ENCODE measurements around the gene SHC2.
A peak's percentile ranks its signal among the peaks of the same experiment; 100 is the strongest.

Gene SHC2

DNA sequence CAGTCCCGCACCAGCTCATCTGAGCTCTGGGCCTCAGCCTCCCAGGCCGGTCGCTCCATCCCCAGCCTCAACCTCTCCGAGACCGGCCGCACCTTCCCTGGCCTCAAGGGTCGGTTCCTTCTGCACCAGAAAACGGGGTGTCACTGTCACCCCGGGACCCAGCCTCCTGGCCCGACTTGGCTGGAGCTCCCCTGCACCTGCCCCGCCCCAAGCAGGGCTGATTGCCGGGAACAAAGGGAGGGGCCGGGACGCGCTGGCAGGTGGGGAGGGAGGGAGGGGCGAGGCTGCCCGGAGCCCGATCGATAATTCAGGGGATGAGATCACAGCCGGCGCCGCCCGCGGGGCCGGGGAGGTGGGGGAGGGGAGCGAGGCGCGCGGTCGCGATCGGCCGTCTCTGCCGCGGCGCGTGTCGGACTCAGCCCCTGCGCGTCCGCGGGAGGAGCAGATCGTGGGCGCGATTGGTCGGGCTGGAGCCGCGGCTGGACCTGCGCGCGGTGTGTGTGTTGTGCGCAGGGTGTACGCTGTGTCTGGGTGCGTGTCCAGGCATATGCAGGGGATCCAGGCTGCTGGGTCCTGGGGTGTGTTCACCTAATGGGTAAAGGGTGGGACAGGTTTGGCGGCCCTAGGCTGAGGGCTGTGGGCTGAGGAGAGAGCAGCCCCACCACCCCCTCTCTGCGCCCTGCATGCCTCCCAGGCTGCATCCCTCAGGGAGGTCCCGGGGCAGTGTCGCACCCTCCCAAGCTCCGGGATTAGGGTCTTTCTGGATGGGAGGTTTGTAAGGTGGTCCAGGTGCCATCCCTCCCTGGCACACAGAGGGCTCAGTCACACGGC, 1.1 kb upstream of the SHC2 start (continued):
- TF ChIP-seq ZSCAN4 (tag by site-specific recombination; IDR thresholded peaks at IDR 0.05) (no peak), ZBTB10 (tag by site-specific recombination; IDR thresholded peaks at IDR 0.05) (peak; percentile 95), ZFP3 (tag by site-specific recombination; IDR thresholded peaks at IDR 0.05; ENCODE audit: low read depth) (no peak), ZSCAN18 (tag by site-specific recombination; IDR thresholded peaks at IDR 0.05) (no peak), ZNF274 (IDR thresholded peaks at IDR 0.05; ENCODE audit: low read length) (no peak), ZNF274 (tag by site-specific recombination; IDR thresholded peaks at IDR 0.05; ENCODE audit: borderline replicate concordance) (no peak), ZNF707 (tag by site-specific recombination; IDR thresholded peaks at IDR 0.05) (no peak), ZNF138 (tag by site-specific recombination; IDR thresholded peaks at IDR 0.05; ENCODE audit: borderline replicate concordance) (no peak), HOXC10 (CRISPR knock-in tag; IDR thresholded peaks at IDR 0.05) (no peak), ZNF362 (tag by site-specific recombination; IDR thresholded peaks at IDR 0.05) (no peak), ZNF335 (tag by site-specific recombination; conservative IDR thresholded peaks at IDR 0.05) (peak; percentile 73)
- TF ChIP-seq, protein P1, sequence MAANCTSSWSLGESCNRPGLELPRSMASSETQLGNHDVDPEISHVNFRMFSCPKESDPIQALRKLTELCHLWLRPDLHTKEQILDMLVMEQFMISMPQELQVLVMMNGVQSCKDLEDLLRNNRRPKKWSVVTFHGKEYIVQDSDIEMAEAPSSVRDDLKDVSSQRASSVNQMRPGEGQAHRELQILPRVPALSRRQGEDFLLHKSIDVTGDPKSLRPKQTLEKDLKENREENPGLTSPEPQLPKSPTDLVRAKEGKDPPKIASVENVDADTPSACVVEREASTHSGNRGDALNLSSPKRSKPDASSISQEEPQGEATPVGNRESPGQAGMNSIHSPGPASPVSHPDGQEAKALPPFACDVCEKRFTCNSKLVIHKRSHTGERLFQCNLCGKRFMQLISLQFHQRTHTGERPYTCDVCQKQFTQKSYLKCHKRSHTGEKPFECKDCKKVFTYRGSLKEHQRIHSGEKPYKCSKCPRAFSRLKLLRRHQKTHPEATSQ (tag by site-specific recombination; IDR thresholded peaks at IDR 0.05): no peak
- TF ChIP-seq, protein P2, sequence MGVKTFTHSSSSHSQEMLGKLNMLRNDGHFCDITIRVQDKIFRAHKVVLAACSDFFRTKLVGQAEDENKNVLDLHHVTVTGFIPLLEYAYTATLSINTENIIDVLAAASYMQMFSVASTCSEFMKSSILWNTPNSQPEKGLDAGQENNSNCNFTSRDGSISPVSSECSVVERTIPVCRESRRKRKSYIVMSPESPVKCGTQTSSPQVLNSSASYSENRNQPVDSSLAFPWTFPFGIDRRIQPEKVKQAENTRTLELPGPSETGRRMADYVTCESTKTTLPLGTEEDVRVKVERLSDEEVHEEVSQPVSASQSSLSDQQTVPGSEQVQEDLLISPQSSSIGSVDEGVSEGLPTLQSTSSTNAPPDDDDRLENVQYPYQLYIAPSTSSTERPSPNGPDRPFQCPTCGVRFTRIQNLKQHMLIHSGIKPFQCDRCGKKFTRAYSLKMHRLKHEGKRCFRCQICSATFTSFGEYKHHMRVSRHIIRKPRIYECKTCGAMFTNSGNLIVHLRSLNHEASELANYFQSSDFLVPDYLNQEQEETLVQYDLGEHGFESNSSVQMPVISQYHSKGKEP (tag by site-specific recombination; IDR thresholded peaks at IDR 0.05): no peak
- TF ChIP-seq, protein P3, sequence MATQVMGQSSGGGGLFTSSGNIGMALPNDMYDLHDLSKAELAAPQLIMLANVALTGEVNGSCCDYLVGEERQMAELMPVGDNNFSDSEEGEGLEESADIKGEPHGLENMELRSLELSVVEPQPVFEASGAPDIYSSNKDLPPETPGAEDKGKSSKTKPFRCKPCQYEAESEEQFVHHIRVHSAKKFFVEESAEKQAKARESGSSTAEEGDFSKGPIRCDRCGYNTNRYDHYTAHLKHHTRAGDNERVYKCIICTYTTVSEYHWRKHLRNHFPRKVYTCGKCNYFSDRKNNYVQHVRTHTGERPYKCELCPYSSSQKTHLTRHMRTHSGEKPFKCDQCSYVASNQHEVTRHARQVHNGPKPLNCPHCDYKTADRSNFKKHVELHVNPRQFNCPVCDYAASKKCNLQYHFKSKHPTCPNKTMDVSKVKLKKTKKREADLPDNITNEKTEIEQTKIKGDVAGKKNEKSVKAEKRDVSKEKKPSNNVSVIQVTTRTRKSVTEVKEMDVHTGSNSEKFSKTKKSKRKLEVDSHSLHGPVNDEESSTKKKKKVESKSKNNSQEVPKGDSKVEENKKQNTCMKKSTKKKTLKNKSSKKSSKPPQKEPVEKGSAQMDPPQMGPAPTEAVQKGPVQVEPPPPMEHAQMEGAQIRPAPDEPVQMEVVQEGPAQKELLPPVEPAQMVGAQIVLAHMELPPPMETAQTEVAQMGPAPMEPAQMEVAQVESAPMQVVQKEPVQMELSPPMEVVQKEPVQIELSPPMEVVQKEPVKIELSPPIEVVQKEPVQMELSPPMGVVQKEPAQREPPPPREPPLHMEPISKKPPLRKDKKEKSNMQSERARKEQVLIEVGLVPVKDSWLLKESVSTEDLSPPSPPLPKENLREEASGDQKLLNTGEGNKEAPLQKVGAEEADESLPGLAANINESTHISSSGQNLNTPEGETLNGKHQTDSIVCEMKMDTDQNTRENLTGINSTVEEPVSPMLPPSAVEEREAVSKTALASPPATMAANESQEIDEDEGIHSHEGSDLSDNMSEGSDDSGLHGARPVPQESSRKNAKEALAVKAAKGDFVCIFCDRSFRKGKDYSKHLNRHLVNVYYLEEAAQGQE (tag by site-specific recombination; IDR thresholded peaks at IDR 0.05): no peak
- TF ChIP-seq, protein P4, sequence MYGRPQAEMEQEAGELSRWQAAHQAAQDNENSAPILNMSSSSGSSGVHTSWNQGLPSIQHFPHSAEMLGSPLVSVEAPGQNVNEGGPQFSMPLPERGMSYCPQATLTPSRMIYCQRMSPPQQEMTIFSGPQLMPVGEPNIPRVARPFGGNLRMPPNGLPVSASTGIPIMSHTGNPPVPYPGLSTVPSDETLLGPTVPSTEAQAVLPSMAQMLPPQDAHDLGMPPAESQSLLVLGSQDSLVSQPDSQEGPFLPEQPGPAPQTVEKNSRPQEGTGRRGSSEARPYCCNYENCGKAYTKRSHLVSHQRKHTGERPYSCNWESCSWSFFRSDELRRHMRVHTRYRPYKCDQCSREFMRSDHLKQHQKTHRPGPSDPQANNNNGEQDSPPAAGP (tag by site-specific recombination; IDR thresholded peaks at IDR 0.05): peak; percentile 85

All from HEK293 (cell line).